Coronary artery (tissue), 2 donors: ENCODE measurements around the gene GPX5.

Experiments
- DNase-seq: peaks from one replicate; pipeline ENCODE4 v3.0.0-alpha.2; 2017; ENCODE audit warnings: low spot score
- H3K27ac ChIP-seq, 2 donors: fragments of 200-600 bp; sonication (generic); one replicate each; pipeline ENCODE4 v1.5.1; 2016 to 2019
- H3K4me3 ChIP-seq: fragments of 200-600 bp; sonication (generic); 2 replicates; pipeline ENCODE4 v1.5.1; 2016; ENCODE audit warnings: mild to moderate bottlenecking, moderate library complexity
- TF ChIP-seq, protein P1 (sequence below): fragments of 200-600 bp; sonication (generic); IDR thresholded peaks from one replicate; pipeline ENCODE4 v1.5.1; 2019; ENCODE audit warnings: antibody characterized with exemption

GPX5 gene

DNA sequence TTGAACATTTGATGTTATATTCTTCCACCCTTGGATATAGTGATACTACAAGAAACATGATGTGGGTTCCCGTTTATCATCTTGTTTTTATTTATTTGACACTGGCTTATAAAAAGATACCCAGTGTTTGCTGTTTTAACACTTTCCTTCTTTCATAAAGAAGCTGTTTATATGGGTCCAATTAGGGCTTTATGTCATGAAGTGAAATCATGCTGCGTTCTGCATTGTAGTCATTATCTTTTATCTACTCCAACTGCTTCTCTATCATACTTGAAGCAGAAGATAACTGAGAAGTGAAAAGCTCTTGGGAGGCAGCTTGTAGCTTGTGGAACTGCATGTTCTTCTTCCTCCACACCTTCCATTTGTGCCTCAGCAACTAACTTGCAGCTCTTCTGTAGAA, 57.8 kb downstream of the GPX5 start:
- no peak overlapping the region for H3K27ac ChIP-seq
- DNase-seq: no peak
- TF ChIP-seq, protein P1, sequence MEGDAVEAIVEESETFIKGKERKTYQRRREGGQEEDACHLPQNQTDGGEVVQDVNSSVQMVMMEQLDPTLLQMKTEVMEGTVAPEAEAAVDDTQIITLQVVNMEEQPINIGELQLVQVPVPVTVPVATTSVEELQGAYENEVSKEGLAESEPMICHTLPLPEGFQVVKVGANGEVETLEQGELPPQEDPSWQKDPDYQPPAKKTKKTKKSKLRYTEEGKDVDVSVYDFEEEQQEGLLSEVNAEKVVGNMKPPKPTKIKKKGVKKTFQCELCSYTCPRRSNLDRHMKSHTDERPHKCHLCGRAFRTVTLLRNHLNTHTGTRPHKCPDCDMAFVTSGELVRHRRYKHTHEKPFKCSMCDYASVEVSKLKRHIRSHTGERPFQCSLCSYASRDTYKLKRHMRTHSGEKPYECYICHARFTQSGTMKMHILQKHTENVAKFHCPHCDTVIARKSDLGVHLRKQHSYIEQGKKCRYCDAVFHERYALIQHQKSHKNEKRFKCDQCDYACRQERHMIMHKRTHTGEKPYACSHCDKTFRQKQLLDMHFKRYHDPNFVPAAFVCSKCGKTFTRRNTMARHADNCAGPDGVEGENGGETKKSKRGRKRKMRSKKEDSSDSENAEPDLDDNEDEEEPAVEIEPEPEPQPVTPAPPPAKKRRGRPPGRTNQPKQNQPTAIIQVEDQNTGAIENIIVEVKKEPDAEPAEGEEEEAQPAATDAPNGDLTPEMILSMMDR: no peak
- no peak overlapping the region for H3K4me3 ChIP-seq
